PC-9 (cell line): ENCODE data around the gene SHISA7.

Experiments
- CTCF ChIP-seq: fragments of 200-600 bp; sonication (generic); conservative IDR thresholded peaks from 2 replicates; pipeline ENCODE4 v1.6.1; 2017; ENCODE audit warnings: mixed run types, antibody characterized with exemption, mild to moderate bottlenecking, moderate library complexity
- EZH2 ChIP-seq: fragments of 200-600 bp; sonication (generic); IDR thresholded peaks from 2 replicates; pipeline ENCODE4 v1.8.0; 2017; ENCODE audit warnings: antibody characterized with exemption, low read depth

- TF ChIP-seq CTCF (no peak), EZH2 (no peak)
These were observed 40.6 kb downstream of the SHISA7 start for GRCh38 chr19:55402509-55402908.
